ENCODE measurements around the gene NR3C2. TPM values are rescaled to one million over a fixed set of nuclear protein-coding genes. Genes with fewer than 3 reads are reported as not detected.

The NR3C2 gene
- total and polyA plus RNA-seq, 10 of the 15 experiments (the other 5 are each of a cell fraction or from before 2014, with no cell fraction given): 0.05 to 0.11 (median 0.08) TPM; not detected in 4

DNA sequence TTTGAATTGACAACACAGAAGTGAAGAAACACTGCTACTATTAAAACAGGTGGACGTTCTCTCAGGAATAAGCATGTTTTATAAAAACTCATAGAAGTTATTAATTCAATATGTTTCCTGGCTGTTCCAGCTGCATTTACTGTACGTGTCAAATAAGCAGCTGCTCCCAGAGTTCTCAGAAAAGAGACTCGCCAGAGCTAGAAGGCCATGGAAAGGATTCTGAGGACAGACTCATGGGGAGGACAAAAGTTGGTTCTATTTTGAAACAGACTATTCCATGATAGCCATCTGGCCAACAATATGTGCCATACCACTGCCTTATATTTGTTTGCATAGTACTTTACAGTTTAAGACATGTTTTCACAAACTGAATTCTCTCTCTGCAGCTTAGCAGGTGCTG, 136.5 kb downstream of the NR3C2 start (continued):
- no peak for TF ChIP-seq EP300 (IDR thresholded peaks at IDR 0.05; ENCODE audit: borderline replicate concordance in 1 of 2, control insufficient read depth in 1 of 2, low read depth in 2 of 2, low read length in 2 of 2)
- no peak for TF ChIP-seq POLR2A (IDR thresholded peaks at IDR 0.05; ENCODE audit: low read depth, low read length)
- TF ChIP-seq NRF1 (conservative IDR thresholded peaks at IDR 0.05; ENCODE audit: low read depth, low read length): no peak
- TF ChIP-seq SRF (IDR thresholded peaks at IDR 0.05; ENCODE audit: low read depth in 2 of 2, low read length in 2 of 2): no peak
- TF ChIP-seq ZNF207 (IDR thresholded peaks at IDR 0.05; ENCODE audit: borderline replicate concordance): no peak

DNA sequence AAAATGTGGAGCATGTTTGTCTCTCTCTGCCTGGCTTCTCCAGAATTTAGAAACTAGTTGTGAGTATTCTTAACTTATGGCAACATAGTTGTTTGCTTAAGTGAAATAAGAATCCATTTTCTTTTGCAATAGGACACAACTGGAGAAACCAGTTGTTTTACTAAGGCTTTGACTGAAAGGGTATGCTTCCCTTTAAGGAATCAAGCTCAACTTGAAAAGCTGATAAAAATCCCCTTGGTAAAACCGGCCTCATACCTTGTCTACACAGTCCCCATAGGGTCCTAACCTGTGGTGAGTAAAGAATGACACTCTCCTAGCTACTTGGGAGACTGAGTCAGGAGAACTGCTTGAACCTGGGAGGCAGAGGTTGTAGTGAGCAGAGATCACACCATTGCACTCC, 139.8 kb downstream of the NR3C2 start:
- no peaks in the 10 kb centered on the region for H4K20me1 ChIP-seq (ENCODE audit: control insufficient read depth, insufficient read depth)
- no peak overlapping the region for H3K4me3 ChIP-seq
- POLR2A ChIA-PET: no interaction called here
- H3K9me3 ChIP-seq (replicated peaks; ENCODE audit: control insufficient read depth, insufficient read depth, low read length): no peaks in the 10 kb centered on the region
- in situ Hi-C loops (cut with MboI) (no loop called here), intact Hi-C loops (cut with micrococcal nuclease; ENCODE audit: unreplicated experiment) (no loop called here)
- RAD21 ChIA-PET (ENCODE audit: unreplicated experiment): no interaction called here
- CTCF ChIA-PET: no interaction called here
- DNase-seq (ENCODE audit: low read depth, low spot score) (no peak), FAIRE-seq (no peak), ATAC-seq (no peak)
- H3K27me3 ChIP-seq (replicated peaks in 1 of 2; ENCODE audit: control insufficient read depth in 2 of 2, insufficient read depth in 2 of 2, low read length in 1 of 2): no peaks in the 10 kb centered on the region
- no TSS peak for BruUV-seq (replicated peaks)
- H3K4me2 ChIP-seq (ENCODE audit: control insufficient read depth, insufficient read depth): no peak overlapping the region
- H3K36me3 ChIP-seq (ENCODE audit: control insufficient read depth in 2 of 2, insufficient read depth in 2 of 2, low read length in 1 of 2): no peaks in the 10 kb centered on the region
- H3K9ac ChIP-seq (ENCODE audit: control insufficient read depth, insufficient read depth, low read length): no peak overlapping the region
- SMC1A ChIA-PET (ENCODE audit: uncharacterized antibody, unreplicated experiment): interaction anchor here (0.7 kb wide), 1 partner anchor 240 kb away, joined by 3 read pairs; no protein-coding TSS in a partner anchor
- WGBS (ENCODE audit: insufficient coverage, insufficient replicate concordance, low lambda C conversion rate, missing lambda C conversion rate): 0% methylated on average over 1 of the region's 1 CpG
- H2AFZ ChIP-seq (ENCODE audit: control insufficient read depth, low read depth, low read length): no peak overlapping the region
- H3K27ac ChIP-seq (ENCODE audit: control insufficient read depth, insufficient read depth): no peak overlapping the region
- no peak for TF ChIP-seq PAX5 (IDR thresholded peaks at IDR 0.05; ENCODE audit: borderline replicate concordance, low read depth, low read length)
- TF ChIP-seq TCF7 (IDR thresholded peaks at IDR 0.05; ENCODE audit: borderline replicate concordance): no peak
- TF ChIP-seq POLR2AphosphoS5 (IDR thresholded peaks at IDR 0.05; ENCODE audit: low read length): no peak
- no peak for TF ChIP-seq YY1 (IDR thresholded peaks at IDR 0.05; ENCODE audit: low read depth, low read length)
- TF ChIP-seq NRF1 (conservative IDR thresholded peaks at IDR 0.05; ENCODE audit: low read depth, low read length): no peak
- TF ChIP-seq, protein P1, sequence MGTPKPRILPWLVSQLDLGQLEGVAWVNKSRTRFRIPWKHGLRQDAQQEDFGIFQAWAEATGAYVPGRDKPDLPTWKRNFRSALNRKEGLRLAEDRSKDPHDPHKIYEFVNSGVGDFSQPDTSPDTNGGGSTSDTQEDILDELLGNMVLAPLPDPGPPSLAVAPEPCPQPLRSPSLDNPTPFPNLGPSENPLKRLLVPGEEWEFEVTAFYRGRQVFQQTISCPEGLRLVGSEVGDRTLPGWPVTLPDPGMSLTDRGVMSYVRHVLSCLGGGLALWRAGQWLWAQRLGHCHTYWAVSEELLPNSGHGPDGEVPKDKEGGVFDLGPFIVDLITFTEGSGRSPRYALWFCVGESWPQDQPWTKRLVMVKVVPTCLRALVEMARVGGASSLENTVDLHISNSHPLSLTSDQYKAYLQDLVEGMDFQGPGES (IDR thresholded peaks at IDR 0.05): no peak
- TF ChIP-seq RELA (IDR thresholded peaks at IDR 0.05; ENCODE audit: borderline replicate concordance, partially characterized antibody): no peak
- TF ChIP-seq EP300 (IDR thresholded peaks at IDR 0.05; ENCODE audit: borderline replicate concordance in 1 of 2, control insufficient read depth in 1 of 2, low read depth in 2 of 2, low read length in 2 of 2): no peak
- no peaks in the 10 kb centered on the region for H3K79me2 ChIP-seq (ENCODE audit: control insufficient read depth, insufficient read depth, low read length)
- H3K4me1 ChIP-seq (ENCODE audit: control insufficient read depth, insufficient read depth, low read length): no peaks in the 10 kb centered on the region
